Keratinocyte (primary cell): ENCODE results near the gene DLX1. TPM values are rescaled to one million over a fixed set of nuclear protein-coding genes. Genes with fewer than 3 reads are reported as not detected.
A peak's percentile ranks its signal among the peaks of the same experiment; 100 is the strongest.

Source experiments
- DNase-seq: peaks from one replicate; pipeline ENCODE4 v3.0.0-alpha.2; 2011; ENCODE audit warnings: low read depth, missing footprints, low spot score
- FAIRE-seq: peaks from 2 replicates; lab custom pipeline; 2011; peaks lifted over from hg19 to GRCh38; lab: Jason Lieb, UNC
- H2AFZ ChIP-seq: 2 replicates; pipeline ENCODE4 v1.6.0; 2012; ENCODE audit warnings: low read length, control low read depth, inconsistent platforms; ENCODE audit not compliant: control insufficient read depth
- H3K27ac ChIP-seq: 2 replicates; pipeline ENCODE4 v1.5.1; 2011; ENCODE audit warnings: low read length; ENCODE audit not compliant: control insufficient read depth, insufficient read depth
- H3K27me3 ChIP-seq: 3 replicates; pipeline ENCODE4 v1.6.0; 2011; ENCODE audit warnings: low read length; ENCODE audit not compliant: control insufficient read depth, insufficient read depth; ENCODE audit errors: extremely low read depth
- H3K36me3 ChIP-seq, 2 experiments: 2 replicates in 1 of 2; 3 replicates in 1 of 2; pipeline ENCODE4 v1.5.1; 2011; ENCODE audit warnings: low read length in 2 of 2, mild to moderate bottlenecking in 1 of 2; ENCODE audit not compliant: control insufficient read depth in 2 of 2, insufficient read depth in 2 of 2; ENCODE audit errors: extremely low read depth in 1 of 2
- H3K4me1 ChIP-seq: 3 replicates; pipeline ENCODE4 v1.5.1; 2011; ENCODE audit warnings: low read length; ENCODE audit not compliant: control insufficient read depth, insufficient read depth; ENCODE audit errors: extremely low read depth
- H3K4me2 ChIP-seq: 3 replicates; pipeline ENCODE4 v1.6.0; 2011; ENCODE audit warnings: low read depth, low read length; ENCODE audit not compliant: control insufficient read depth, insufficient read depth; ENCODE audit errors: extremely low read depth
- H3K4me3 ChIP-seq, 3 experiments: fragments of 200-600 bp in 1 of 3; sonication (generic) in 1 of 3; 2 replicates in 2 of 3; 3 replicates in 1 of 3; pipeline ENCODE4 v1.5.1; 2011 to 2016; ENCODE audit warnings: low read length in 3 of 3, mild to moderate bottlenecking in 3 of 3, control low read depth in 2 of 3, inconsistent platforms in 1 of 3, low read depth in 1 of 3, mixed read lengths in 1 of 3, mixed run types in 1 of 3, moderate library complexity in 1 of 3; ENCODE audit not compliant: control insufficient read depth in 2 of 3, insufficient read depth in 2 of 3; ENCODE audit errors: extremely low read depth in 1 of 3
- H3K79me2 ChIP-seq: 2 replicates; pipeline ENCODE4 v1.6.0; 2012; ENCODE audit warnings: low read length; ENCODE audit not compliant: control insufficient read depth, insufficient read depth
- H3K9ac ChIP-seq: 3 replicates; pipeline ENCODE4 v1.6.0; 2011; ENCODE audit warnings: low read length; ENCODE audit not compliant: control insufficient read depth, insufficient read depth; ENCODE audit errors: extremely low read depth
- H3K9me1 ChIP-seq: 3 replicates; pipeline ENCODE4 v1.6.0; 2011; ENCODE audit warnings: low read length; ENCODE audit not compliant: control insufficient read depth, insufficient read depth; ENCODE audit errors: extremely low read depth
- H3K9me3 ChIP-seq: 2 replicates; pipeline ENCODE4 v1.5.1; 2012; ENCODE audit warnings: low read depth, low read length; ENCODE audit not compliant: control insufficient read depth
- H4K20me1 ChIP-seq: 3 replicates; pipeline ENCODE4 v1.6.0; 2011; ENCODE audit warnings: low read length; ENCODE audit not compliant: control insufficient read depth, insufficient read depth; ENCODE audit errors: extremely low read depth
- CTCF ChIP-seq, 3 experiments: IDR thresholded peaks in 1 of 3; conservative IDR thresholded peaks in 1 of 3; optimal IDR thresholded peaks in 1 of 3; 2 replicates in 2 of 3; 3 replicates in 1 of 3; pipeline versions ENCODE3 to v1.5.1; 2011; ENCODE audit warnings: low read length in 3 of 3, mild to moderate bottlenecking in 3 of 3, moderate library complexity in 2 of 3, control low read depth in 1 of 3, inconsistent platforms in 1 of 3; ENCODE audit not compliant: insufficient read depth in 2 of 3; ENCODE audit errors: extremely low read depth in 1 of 3
- EZH2 ChIP-seq: IDR thresholded peaks from one replicate; pipeline ENCODE4 v1.6.1; 2012; ENCODE audit warnings: inconsistent platforms, mild to moderate bottlenecking, low read length, moderate library complexity
- dilution Hi-C: fragments of 300-500 bp; cut with MboI; formaldehyde crosslinking; loops from one replicate; pipeline ENCODE4 v1.7.0; 2020; ENCODE audit warnings: low sequenced_read_pairs; ENCODE audit not compliant: extremely low pct_ligation_motif_present
- polyA plus RNA-seq, 5 experiments: library from polyadenylated mRNA; depleted of rRNA in 3 of 5; stranded (reverse) in 3 of 5; stranded (forward) in 1 of 5; unstranded in 1 of 5; fragments of >200 nt; gene quantifications; 1 replicate in 1 of 5; 2 replicates in 3 of 5; 3 replicates in 1 of 5; pipeline versions ENCODE4 v1.2.1 to v1.2.3, GENCODE V29; 2011 to 2012; ENCODE audit warnings: missing spikeins in 2 of 5, low read depth in 1 of 5, low replicate concordance in 1 of 5

DLX1 gene
- polyA plus RNA-seq, 1 donor (not counting 4 experiments of a cell fraction or from before 2014, with no cell fraction given), result 0.88 TPM

DNA sequence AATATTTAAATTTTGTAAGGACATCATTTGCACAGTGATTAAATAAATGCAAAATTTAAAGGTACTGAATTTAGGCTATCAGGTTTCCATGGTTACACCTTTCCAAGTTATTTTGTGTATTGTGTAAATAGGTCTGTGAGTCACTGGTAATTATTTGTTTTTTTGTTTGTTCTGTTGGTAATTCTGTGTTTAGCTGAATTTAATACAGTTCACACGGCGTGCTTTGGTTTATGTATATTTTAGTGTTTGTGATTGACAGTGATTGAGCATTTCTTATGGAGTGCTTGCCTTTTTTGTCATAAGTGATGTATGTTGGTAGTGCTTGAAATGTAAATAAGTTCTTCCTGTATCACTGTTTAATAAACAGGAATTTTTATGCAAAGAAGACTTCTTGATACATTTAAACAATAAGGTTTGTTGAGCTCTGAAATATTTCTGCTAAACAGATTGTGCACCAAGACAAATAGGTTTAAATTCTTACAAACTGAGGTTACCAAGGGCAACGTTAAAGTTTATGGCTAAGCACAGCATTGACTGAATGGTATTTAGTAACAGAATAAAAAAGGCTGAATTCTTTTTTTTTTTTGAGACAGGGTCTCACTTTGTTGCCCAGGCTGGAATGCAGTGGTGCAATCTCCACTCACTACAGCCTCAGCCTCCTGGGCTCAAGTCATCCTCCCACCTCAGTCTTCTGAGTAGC is 38.3 kb upstream of the DLX1 start:
- Histone ChIP-seq H3K27me3 (no peaks in the 10 kb centered on the region), H3K9me3 (no peaks in the 10 kb centered on the region), H3K4me1 (no peaks in the 10 kb centered on the region), H4K20me1 (no peaks in the 10 kb centered on the region), H3K9ac (no peak overlapping the region), H3K4me2 (no peak overlapping the region), H2AFZ (no peak overlapping the region), H3K4me3 (no peak overlapping the region), H3K36me3 (no peaks in the 10 kb centered on the region), H3K9me1 (no peaks in the 10 kb centered on the region), H3K27ac (no peak overlapping the region), H3K79me2 (no peaks in the 10 kb centered on the region)
- FAIRE-seq (peak; percentile 41), DNase-seq (no peak)
- dilution Hi-C loops, result no loop called here
- TF ChIP-seq EZH2 (no peak), CTCF (optimal IDR thresholded peaks at IDR 0.05 in 1 of 3, IDR thresholded peaks at IDR 0.05 in 1 of 3, conservative IDR thresholded peaks at IDR 0.05 in 1 of 3; ENCODE audit: extremely low read depth in 1 of 3, insufficient read depth in 2 of 3, low read length in 3 of 3) (no peak)

DNA sequence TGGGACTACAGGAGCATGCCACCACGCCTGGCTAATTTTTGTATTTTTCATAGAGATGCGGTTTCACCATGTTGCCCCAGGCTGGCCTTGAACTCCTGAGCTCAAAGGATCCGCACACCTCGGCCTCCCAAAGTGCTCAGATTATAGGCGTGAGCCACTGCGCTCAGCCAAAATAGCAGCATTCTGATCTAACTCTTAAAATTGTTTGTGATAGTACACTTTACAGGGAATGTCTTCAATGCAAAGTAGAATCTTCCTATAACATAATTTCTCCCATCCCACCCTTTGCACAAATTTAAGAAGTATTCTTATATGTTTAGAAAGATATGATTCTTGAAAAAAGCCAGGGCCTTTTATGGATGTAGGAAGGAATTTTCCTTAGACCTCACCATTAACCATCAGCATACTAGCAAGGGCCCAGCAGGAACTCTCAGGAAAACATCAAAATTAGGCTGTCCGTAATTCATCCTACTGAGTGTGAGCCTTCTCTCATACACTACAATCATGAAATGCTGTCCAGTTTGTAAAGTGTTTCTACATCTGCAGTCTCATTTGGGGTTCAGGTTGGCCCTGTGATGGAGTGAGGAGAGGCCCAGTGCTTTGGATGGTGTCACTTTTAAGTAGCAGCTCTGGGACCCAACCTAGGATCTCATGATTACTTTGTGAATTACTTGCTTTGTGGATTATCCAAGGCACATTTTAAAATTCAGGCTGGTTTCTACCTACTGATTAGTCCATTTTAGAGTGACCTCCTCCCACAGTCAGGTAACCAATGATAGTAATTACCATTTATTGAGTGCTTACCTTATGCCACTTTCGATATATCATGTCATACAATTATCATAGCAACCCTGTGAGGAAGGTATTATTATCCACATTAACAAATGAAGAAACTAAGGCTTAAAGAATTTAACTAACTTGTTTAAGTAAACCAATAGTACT is 37.5 kb upstream of the DLX1 start:
- DNase-seq, result no peak
- peak; percentile 39 for FAIRE-seq

More for the DNA sequence above, 37.5 kb upstream of the DLX1 start:
- H3K4me2 ChIP-seq, result no peak overlapping the region
- H3K36me3 ChIP-seq, result no peaks in the 10 kb centered on the region
- no peaks in the 10 kb centered on the region for H4K20me1 ChIP-seq
- H3K27me3 ChIP-seq, result no peaks in the 10 kb centered on the region
- H2AFZ ChIP-seq, result no peak overlapping the region
- dilution Hi-C loops, result no loop called here
- TF ChIP-seq CTCF (optimal IDR thresholded peaks at IDR 0.05 in 1 of 3, IDR thresholded peaks at IDR 0.05 in 1 of 3, conservative IDR thresholded peaks at IDR 0.05 in 1 of 3; ENCODE audit: extremely low read depth in 1 of 3, insufficient read depth in 2 of 3, low read length in 3 of 3), result no peak
- no peak for TF ChIP-seq EZH2
- no peaks in the 10 kb centered on the region for H3K79me2 ChIP-seq
- no peak overlapping the region for H3K27ac ChIP-seq
- H3K9me3 ChIP-seq, result no peaks in the 10 kb centered on the region
- H3K4me3 ChIP-seq, result no peak overlapping the region
- H3K9ac ChIP-seq, result no peak overlapping the region
- H3K4me1 ChIP-seq, result no peaks in the 10 kb centered on the region
- H3K9me1 ChIP-seq, result no peaks in the 10 kb centered on the region
